Smooth muscle cell (in vitro differentiated cells): ENCODE results near the gene ASAH2B. TPM values are rescaled to one million over a fixed set of nuclear protein-coding genes. Genes with fewer than 3 reads are reported as not detected.
"Not testable (repeated sequence)": the region's sequence is repeated elsewhere in the genome, so short reads cannot be mapped to it uniquely, and the experiment has no call there.

Experiments used
- DNase-seq: peaks from one replicate; lab custom pipeline; 2025; ENCODE audit not compliant: unreplicated experiment; lab: John Stamatoyannopoulos, UW
- H2AFZ ChIP-seq: fragments of 200-600 bp; sonication (generic); 2 replicates; pipeline ENCODE4 v1.6.0; 2016; ENCODE audit warnings: antibody characterized with exemption, low read depth, mild to moderate bottlenecking
- H3F3A ChIP-seq: fragments of 200-600 bp; sonication (generic); 2 replicates; pipeline ENCODE4 v1.6.0; 2017; ENCODE audit warnings: antibody characterized with exemption, low read depth
- H3K27ac ChIP-seq: fragments of 200-600 bp; sonication (generic); 2 replicates; pipeline ENCODE4 v1.5.1; 2016; ENCODE audit warnings: low read depth, mild to moderate bottlenecking
- H3K27me3 ChIP-seq: fragments of 200-600 bp; sonication (generic); 2 replicates; pipeline ENCODE4 v1.6.1; 2016; ENCODE audit warnings: low read depth, mild to moderate bottlenecking
- H3K36me3 ChIP-seq: fragments of 200-600 bp; sonication (generic); 2 replicates; pipeline ENCODE4 v1.5.1; 2016; ENCODE audit warnings: low read depth
- H3K4me1 ChIP-seq: fragments of 200-600 bp; sonication (generic); 2 replicates; pipeline ENCODE4 v1.5.1; 2016; ENCODE audit warnings: low read depth
- H3K4me2 ChIP-seq: fragments of 200-600 bp; sonication (generic); 2 replicates; pipeline ENCODE4 v1.6.0; 2016; ENCODE audit warnings: mild to moderate bottlenecking
- H3K4me3 ChIP-seq: fragments of 200-600 bp; sonication (generic); 2 replicates; pipeline ENCODE4 v1.5.1; 2016; ENCODE audit warnings: mild to moderate bottlenecking
- H3K79me2 ChIP-seq: fragments of 200-600 bp; sonication (generic); 2 replicates; pipeline ENCODE4 v1.6.0; 2016; ENCODE audit warnings: low read depth, mild to moderate bottlenecking
- H3K9ac ChIP-seq: fragments of 200-600 bp; sonication (generic); 2 replicates; pipeline ENCODE4 v1.6.0; 2016; ENCODE audit warnings: low read depth
- H3K9me3 ChIP-seq: fragments of 200-600 bp; sonication (generic); replicated peaks from 2 replicates; pipeline ENCODE4 v1.5.1; 2016; ENCODE audit warnings: low read depth
- H4K20me1 ChIP-seq: fragments of 200-600 bp; sonication (generic); 2 replicates; pipeline ENCODE4 v1.6.0; 2016; ENCODE audit warnings: low read depth
- WGBS: methylation state at CpG from one replicate; pipeline ENCODE4 v1.1.7; 2016; ENCODE audit warnings: low lambda C conversion rate; 5-methylcytosine and 5-hydroxymethylcytosine counted together
- polyA plus RNA-seq: library from polyadenylated mRNA; unstranded; fragments of >200 nt; fragmentation: Nextera tagmentation; extraction: Ambion mirVana; gene quantifications from 2 replicates; pipeline ENCODE4 v1.2.1, GENCODE V29; 2016
- total RNA-seq: library from RNA; depleted of rRNA; stranded (reverse); fragments of >200 nt; gene quantifications from 2 replicates; pipeline ENCODE4 v1.2.3, GENCODE V29; 2014
- TF ChIP-seq, protein P1 (sequence below): fragments of 200-600 bp; sonication (generic); IDR thresholded peaks from 2 replicates; pipeline ENCODE4 v1.5.1; 2017; ENCODE audit warnings: borderline replicate concordance, mild to moderate bottlenecking, antibody characterized with exemption; ENCODE audit not compliant: insufficient read depth, poor library complexity, severe bottlenecking

The ASAH2B gene
- total and polyA plus RNA-seq, 2 experiments from 2014 or later: 3.1 to 4.5 TPM

DNA sequence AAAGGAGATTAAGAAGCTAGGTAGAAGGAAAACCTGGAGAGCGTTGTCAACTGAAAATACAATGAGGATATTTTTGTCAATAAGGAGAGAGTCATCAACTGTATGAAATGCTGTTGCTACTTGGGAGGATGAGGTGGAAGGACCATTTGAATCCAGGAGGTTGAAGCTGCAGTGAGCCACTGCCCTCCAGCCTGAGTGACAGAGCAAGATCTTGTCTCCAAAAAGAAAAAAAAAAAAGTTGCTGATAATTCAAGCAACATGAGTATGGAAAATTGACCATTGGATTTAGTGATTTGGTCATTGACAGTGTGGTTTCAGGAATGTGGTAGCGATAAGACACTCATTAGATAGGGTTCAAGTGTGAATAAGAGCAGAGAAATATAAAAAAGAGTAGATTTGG, 11.6 kb upstream of the ASAH2B start:
- not testable (repeated sequence) for H3K4me1 ChIP-seq, H3K4me2 ChIP-seq, H2AFZ ChIP-seq, H3K36me3 ChIP-seq, H3F3A ChIP-seq, DNase-seq, H3K79me2 ChIP-seq, H4K20me1 ChIP-seq, H3K27me3 ChIP-seq, H3K9ac ChIP-seq, H3K4me3 ChIP-seq, H3K27ac ChIP-seq, H3K9me3 ChIP-seq
- 88% methylated on average over 2 of the region's 2 CpGs for WGBS

DNA sequence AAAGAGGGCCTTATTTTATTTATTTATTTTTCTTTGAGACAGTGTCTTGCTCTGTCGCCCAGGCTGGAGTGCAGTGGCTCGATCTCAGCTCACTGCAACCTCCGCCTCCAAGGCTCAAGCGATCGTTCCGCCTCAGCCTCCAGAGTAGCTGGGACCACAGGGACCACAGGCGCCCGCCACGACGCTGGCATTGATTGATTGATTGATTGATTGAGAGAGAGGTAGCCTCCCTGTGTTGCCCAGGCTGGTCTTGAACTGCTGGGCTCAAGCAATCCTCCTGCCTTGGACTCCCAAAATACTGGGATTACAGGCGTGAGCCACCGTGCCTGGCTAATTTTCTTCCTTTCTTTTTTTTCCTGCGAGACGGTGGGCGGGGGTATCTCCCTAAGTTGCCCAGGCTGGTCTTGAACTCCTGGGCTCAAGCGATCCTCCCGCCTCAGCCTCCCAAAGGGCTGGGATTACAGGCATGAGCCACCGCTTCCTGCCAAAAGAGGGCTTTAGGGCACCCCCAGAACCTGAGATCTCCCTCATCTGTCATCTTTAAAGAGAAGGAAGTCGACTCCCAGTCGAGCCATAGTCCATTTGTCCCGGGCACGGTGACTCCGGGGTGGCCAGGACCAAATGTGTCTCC, 634 bp upstream of the ASAH2B start:
- H3K4me2 ChIP-seq: peak overlapping the region; percentile 87
- not testable (repeated sequence) for H3K36me3 ChIP-seq, H3F3A ChIP-seq, H3K9me3 ChIP-seq, H3K4me1 ChIP-seq, H4K20me1 ChIP-seq, H3K79me2 ChIP-seq, DNase-seq
- peaks cover 13% of the 10 kb centered on the region for H3K27me3 ChIP-seq
- peak overlapping the region; percentile 80 for H3K27ac ChIP-seq
- peak overlapping the region; percentile 90 for H2AFZ ChIP-seq
- 77% methylated on average over 22 of the region's 23 CpGs for WGBS
- H3K4me3 ChIP-seq: peak overlapping the region; percentile 73
- peak overlapping the region; percentile 69 for H3K9ac ChIP-seq

DNA sequence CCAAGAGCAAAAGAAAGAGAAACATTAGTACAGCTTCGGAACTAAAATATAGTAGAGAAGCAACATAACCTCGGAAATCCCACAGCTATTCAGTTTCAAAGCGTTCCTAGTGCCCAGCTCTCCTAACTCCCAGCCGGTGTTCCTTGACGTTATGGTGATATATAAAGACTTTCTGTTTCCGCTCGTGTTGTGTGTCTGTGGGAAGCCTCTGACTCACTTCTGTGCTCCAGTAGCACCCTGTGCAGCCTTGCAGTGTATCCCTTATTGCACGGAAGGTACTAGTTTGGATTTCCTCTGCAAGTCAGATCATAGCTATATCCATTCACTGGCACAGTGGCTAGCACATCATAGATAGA, 535 bp downstream of the ASAH2B start:
- WGBS: 2% methylated on average over 8 of the region's 8 CpGs
- TF ChIP-seq, protein P1, sequence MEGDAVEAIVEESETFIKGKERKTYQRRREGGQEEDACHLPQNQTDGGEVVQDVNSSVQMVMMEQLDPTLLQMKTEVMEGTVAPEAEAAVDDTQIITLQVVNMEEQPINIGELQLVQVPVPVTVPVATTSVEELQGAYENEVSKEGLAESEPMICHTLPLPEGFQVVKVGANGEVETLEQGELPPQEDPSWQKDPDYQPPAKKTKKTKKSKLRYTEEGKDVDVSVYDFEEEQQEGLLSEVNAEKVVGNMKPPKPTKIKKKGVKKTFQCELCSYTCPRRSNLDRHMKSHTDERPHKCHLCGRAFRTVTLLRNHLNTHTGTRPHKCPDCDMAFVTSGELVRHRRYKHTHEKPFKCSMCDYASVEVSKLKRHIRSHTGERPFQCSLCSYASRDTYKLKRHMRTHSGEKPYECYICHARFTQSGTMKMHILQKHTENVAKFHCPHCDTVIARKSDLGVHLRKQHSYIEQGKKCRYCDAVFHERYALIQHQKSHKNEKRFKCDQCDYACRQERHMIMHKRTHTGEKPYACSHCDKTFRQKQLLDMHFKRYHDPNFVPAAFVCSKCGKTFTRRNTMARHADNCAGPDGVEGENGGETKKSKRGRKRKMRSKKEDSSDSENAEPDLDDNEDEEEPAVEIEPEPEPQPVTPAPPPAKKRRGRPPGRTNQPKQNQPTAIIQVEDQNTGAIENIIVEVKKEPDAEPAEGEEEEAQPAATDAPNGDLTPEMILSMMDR: no peak

DNA sequence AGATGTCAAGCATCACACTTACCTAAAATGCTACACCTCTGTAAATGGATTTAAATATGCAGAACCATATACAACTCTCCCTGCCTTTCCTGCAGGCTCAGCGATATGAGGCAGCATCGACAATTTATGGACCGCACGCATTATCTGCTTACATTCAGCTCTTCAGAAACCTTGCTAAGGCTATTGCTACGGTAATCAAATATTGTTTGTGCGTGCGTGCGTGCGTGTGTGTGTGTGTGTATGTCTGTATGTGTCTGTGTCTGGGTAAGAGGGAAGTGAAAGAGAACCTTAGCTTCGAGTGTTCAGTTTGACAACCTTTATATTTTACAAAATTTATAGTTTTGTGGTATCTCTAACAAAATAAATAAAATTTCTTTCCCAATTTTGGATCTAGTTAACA, 3.1 kb downstream of the ASAH2B start:
- not testable (repeated sequence) for H3K4me3 ChIP-seq, H4K20me1 ChIP-seq, H3K4me2 ChIP-seq, H2AFZ ChIP-seq, H3K36me3 ChIP-seq, H3K9ac ChIP-seq, H3K9me3 ChIP-seq, H3K79me2 ChIP-seq, H3K27ac ChIP-seq, H3K4me1 ChIP-seq, H3K27me3 ChIP-seq, DNase-seq, H3F3A ChIP-seq
- WGBS: 96% methylated on average over 10 of the region's 10 CpGs

More for the DNA sequence above, 535 bp downstream of the ASAH2B start:
- Histone ChIP-seq H3K4me3 (peak overlapping the region; percentile 73), H3K4me1 (no peaks in the 10 kb centered on the region), H3F3A (no peaks in the 10 kb centered on the region), H3K27ac (peak overlapping the region; percentile 80), H3K9me3 (no peaks in the 10 kb centered on the region), H3K36me3 (no peaks in the 10 kb centered on the region), H3K4me2 (peak overlapping the region; percentile 87), H3K9ac (peak overlapping the region; percentile 69), H2AFZ (peak overlapping the region; percentile 90), H4K20me1 (no peaks in the 10 kb centered on the region), H3K27me3 (peaks cover 5% of the 10 kb centered on the region), H3K79me2 (no peaks in the 10 kb centered on the region)
- no peak for DNase-seq

DNA sequence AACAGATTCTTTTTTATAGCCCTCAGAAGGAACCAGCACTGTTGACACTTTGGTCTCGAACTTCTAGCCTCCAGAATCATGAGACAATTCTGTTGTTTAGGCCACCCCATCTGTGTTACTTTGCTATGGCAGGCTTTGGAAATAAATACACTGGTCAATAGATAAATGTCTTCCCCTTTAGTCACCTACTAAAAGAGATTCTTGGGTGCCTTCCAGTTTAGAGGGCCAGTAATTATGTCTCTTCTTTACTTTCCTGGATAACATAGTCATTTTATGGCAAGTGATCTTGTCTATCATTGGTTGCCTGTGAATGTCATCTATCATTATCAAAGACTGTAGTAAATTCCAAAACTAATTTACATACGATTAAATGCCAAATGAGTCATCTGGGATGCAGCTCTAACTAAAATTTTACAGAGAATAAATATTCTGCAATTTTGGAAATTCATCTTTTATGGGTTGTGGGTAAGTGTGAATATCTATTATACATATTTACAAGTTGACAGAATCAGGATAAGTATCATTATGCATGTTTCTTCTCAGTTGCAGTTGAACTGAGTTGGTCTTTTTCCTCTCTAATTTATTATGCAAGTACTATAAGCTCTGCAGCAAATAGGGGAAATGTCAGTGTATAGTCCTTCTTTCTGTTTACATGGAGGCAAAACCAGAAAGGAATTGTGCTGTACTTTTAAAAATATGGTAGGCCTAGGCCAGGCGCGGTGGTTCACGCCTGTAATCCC, 27.2 kb downstream of the ASAH2B start:
- H3K9me3 ChIP-seq, H3F3A ChIP-seq, H3K4me1 ChIP-seq, H3K4me2 ChIP-seq, H3K27me3 ChIP-seq, H3K36me3 ChIP-seq, H4K20me1 ChIP-seq, DNase-seq, H2AFZ ChIP-seq, H3K4me3 ChIP-seq, H3K79me2 ChIP-seq, H3K27ac ChIP-seq, H3K9ac ChIP-seq: not testable (repeated sequence)
- WGBS: 87% methylated on average over 4 of the region's 5 CpGs

DNA sequence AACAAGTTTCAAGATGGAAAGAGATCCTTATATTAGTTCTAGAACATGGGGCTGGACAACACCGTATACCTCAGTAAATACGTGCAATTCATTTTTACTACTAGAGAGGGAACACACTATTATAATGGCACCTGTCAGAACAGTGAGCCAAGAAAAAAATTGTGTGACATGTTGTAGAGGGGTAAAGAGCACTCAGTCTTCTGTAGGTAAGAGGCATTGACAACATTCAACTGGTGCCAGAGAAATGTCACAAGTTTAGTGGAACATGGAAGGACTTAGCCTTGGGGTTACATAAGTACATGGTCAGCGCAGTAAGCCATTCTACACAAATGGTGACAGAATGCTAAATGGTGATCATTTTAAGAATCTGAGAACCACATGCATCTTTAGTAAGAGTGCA, 32.3 kb downstream of the ASAH2B start:
- not testable (repeated sequence) for H2AFZ ChIP-seq, H4K20me1 ChIP-seq, H3K79me2 ChIP-seq, H3K27ac ChIP-seq, H3K9me3 ChIP-seq, H3F3A ChIP-seq, H3K4me3 ChIP-seq, H3K27me3 ChIP-seq, H3K9ac ChIP-seq, H3K36me3 ChIP-seq, H3K4me1 ChIP-seq, DNase-seq, H3K4me2 ChIP-seq
- WGBS: 94% methylated on average over 3 of the region's 3 CpGs

DNA sequence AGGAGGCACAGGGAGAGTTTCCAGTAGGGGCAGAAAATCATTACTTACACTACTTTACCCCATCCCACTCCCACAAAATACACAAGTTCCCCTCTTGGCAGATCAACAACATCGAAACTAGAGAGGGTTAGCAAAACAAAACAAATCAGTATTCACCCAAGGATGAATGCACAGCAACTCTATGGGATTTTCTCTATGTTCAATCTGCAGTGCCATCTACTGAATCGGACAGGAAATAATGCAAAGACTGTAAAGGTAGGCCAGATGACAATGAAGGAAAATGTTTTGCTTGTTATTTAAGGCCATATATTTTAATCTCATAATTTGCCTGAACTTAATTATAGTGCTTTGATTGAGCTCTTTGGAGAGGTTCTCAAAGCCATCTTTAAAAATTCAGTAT, 35.1 kb downstream of the ASAH2B start:
- H3K27me3 ChIP-seq, H2AFZ ChIP-seq, H3K4me2 ChIP-seq, H3K9me3 ChIP-seq, H4K20me1 ChIP-seq, H3K9ac ChIP-seq, H3K36me3 ChIP-seq, H3K79me2 ChIP-seq, H3K27ac ChIP-seq, H3K4me1 ChIP-seq, H3K4me3 ChIP-seq, H3F3A ChIP-seq, DNase-seq: not testable (repeated sequence)
- 81% methylated on average over 2 of the region's 2 CpGs for WGBS

DNA sequence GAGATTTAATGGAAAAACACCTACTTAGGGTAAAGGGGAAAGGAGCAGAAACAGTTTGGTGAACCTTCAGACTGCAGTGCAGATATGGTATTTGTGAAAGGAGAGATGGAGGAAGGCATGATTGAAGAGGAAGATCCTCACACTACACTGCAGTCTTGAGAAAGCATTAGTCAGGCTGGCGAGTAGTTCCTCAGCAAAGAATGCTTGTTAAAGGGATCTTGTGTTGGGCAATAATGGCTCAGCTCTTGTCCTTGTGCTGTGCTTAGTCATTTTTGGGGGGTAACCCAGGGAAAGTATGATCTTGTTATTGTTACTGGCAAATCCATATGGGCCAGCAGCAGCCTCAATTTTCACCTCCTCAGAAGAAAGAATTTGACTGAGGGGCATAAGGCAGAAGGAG, 40.3 kb downstream of the ASAH2B start:
- H3K27ac ChIP-seq, H2AFZ ChIP-seq, H3K9me3 ChIP-seq, H3K4me1 ChIP-seq, H3K9ac ChIP-seq, H3K79me2 ChIP-seq, H3K36me3 ChIP-seq, H3F3A ChIP-seq, DNase-seq, H3K4me3 ChIP-seq, H3K27me3 ChIP-seq, H3K4me2 ChIP-seq, H4K20me1 ChIP-seq: not testable (repeated sequence)
- 79% methylated on average over 1 of the region's 1 CpG for WGBS
